GM12874 (cell line): ENCODE measurements around the gene FAM170A.

Source experiments
- CTCF ChIP-seq: IDR thresholded peaks from 2 replicates; pipeline ENCODE4 v1.5.1; 2011; ENCODE audit warnings: low read depth, mild to moderate bottlenecking, control low read depth, low read length, moderate library complexity; ENCODE audit not compliant: insufficient read depth

FAM170A gene

GRCh38 chr5:119626086-119626485 is 3.3 kb upstream of the FAM170A start:
- TF ChIP-seq CTCF: no peak

GRCh38 chr5:119630752-119631440 is 1.5 kb downstream of the FAM170A start:
- no peak for TF ChIP-seq CTCF

- TF ChIP-seq CTCF: no peak
These were observed 2.3 kb downstream of the FAM170A start for GRCh38 chr5:119631660-119632059.

- TF ChIP-seq CTCF: no peak
These were observed 22.1 kb downstream of the FAM170A start for GRCh38 chr5:119651486-119651885.

GRCh38 chr5:119655061-119655460 is 25.7 kb downstream of the FAM170A start:
- no peak for TF ChIP-seq CTCF

- TF ChIP-seq CTCF: no peak
These were observed 26.7 kb downstream of the FAM170A start for GRCh38 chr5:119656023-119656422.

- TF ChIP-seq CTCF: no peak
These were observed 37.2 kb downstream of the FAM170A start for GRCh38 chr5:119666542-119666941.
